Brain microvascular endothelial cell (primary cell): ENCODE results near the gene LIAS.

Experiments
- DNase-seq: peaks from one replicate; pipeline ENCODE4 v3.0.0-alpha.2; 2020
- H3K27ac ChIP-seq: fragments of 250-450 bp; sonication (Bioruptor Pico); 2 replicates; pipeline ENCODE4 v1.5.1; 2020; ENCODE audit warnings: mild to moderate bottlenecking, moderate library complexity
- H3K27me3 ChIP-seq: fragments of 250-450 bp; sonication (Bioruptor Pico); replicated peaks from 2 replicates; pipeline ENCODE4 v1.5.1; 2020; ENCODE audit warnings: mild to moderate bottlenecking
- H3K36me3 ChIP-seq: fragments of 250-450 bp; sonication (Bioruptor Pico); replicated peaks from 2 replicates; pipeline ENCODE4 v1.5.1; 2020; ENCODE audit warnings: mild to moderate bottlenecking
- H3K4me3 ChIP-seq: 2 replicates; pipeline ENCODE4 v1.5.1; 2011; ENCODE audit warnings: low read depth, mild to moderate bottlenecking, control low read depth, low read length, moderate library complexity
- in situ Hi-C: cut with HindIII; loops from 2 replicates; pipeline ENCODE4 v1.10.0; 2017; ENCODE audit warnings: low sequenced_read_pairs, low pct_ligation_motif_present
- TF ChIP-seq, protein P1 (sequence below): IDR thresholded peaks from 2 replicates; pipeline ENCODE4 v1.5.1; 2011; ENCODE audit warnings: low read depth, mild to moderate bottlenecking, moderate library complexity, low read length, control low read depth, inconsistent platforms; ENCODE audit errors: missing control alignments

Gene LIAS

DNA sequence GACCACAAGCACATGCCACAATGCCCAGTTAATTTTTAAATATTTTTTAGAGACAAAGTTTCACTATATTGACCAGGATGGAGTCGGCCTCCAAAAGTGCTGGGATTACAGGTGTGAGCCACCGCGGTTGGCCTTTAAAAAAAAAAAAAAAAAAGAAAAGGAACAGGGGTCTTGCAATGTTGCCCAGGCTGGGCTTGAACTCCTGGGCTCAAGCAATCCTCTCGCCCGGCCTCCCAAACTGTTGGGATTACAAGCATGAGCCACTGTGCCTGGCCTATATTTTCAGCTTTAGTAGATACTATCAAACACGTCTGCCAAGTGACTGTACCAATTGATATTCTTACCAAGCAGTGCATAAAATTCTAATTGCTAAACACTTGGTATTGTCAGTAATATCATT lies 59.6 kb downstream of the LIAS start:
- in situ Hi-C loops: no loop called here
- Histone ChIP-seq H3K4me3 (no peak overlapping the region), H3K27ac (no peak overlapping the region), H3K27me3 (no peaks in the 10 kb centered on the region), H3K36me3 (peaks cover 52% of the 10 kb centered on the region)
- no peak for DNase-seq
- TF ChIP-seq, protein P1, sequence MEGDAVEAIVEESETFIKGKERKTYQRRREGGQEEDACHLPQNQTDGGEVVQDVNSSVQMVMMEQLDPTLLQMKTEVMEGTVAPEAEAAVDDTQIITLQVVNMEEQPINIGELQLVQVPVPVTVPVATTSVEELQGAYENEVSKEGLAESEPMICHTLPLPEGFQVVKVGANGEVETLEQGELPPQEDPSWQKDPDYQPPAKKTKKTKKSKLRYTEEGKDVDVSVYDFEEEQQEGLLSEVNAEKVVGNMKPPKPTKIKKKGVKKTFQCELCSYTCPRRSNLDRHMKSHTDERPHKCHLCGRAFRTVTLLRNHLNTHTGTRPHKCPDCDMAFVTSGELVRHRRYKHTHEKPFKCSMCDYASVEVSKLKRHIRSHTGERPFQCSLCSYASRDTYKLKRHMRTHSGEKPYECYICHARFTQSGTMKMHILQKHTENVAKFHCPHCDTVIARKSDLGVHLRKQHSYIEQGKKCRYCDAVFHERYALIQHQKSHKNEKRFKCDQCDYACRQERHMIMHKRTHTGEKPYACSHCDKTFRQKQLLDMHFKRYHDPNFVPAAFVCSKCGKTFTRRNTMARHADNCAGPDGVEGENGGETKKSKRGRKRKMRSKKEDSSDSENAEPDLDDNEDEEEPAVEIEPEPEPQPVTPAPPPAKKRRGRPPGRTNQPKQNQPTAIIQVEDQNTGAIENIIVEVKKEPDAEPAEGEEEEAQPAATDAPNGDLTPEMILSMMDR: no peak

- H3K36me3 ChIP-seq: peaks cover 30% of the 10 kb centered on the region
- TF ChIP-seq, protein P1: no peak
Observed at GRCh38 chr4:39521253-39521919, 62.5 kb downstream of the LIAS start.

DNA sequence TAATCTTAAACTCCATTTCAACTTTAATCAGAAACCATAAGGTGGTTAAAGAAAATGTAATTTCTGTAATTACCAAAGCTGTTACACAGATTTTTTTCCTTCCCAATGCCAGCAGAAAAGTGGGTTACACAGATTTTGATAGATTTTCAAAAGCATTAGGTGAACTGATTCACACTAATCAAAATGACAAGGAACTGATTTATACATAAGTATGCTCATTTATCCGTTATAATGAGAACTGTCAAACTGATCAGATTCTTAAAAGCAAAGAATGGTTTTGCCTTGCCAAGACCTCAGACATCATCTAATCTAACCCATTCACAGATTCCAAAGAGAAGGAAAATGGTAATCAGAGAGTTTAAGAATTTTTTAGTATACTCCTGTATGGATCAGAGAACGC lies 63.2 kb downstream of the LIAS start:
- Histone ChIP-seq H3K4me3 (no peak overlapping the region), H3K27ac (peak overlapping the region; percentile 72), H3K27me3 (no peaks in the 10 kb centered on the region), H3K36me3 (peaks cover 28% of the 10 kb centered on the region)
- DNase-seq: no peak
- in situ Hi-C loops: no loop called here
- TF ChIP-seq, protein P1: no peak

More at GRCh38 chr4:39521253-39521919, 62.5 kb downstream of the LIAS start:
- in situ Hi-C loops: no loop called here
- Histone ChIP-seq H3K4me3 (peak overlapping the region; percentile 0), H3K27me3 (no peaks in the 10 kb centered on the region), H3K27ac (peak overlapping the region; percentile 72)
- DNase-seq: no peak

- no peaks in the 10 kb centered on the region for H3K27me3 ChIP-seq
- H3K27ac ChIP-seq: peak overlapping the region; percentile 72
- in situ Hi-C loops: no loop called here
- DNase-seq: no peak
- peaks cover 9% of the 10 kb centered on the region for H3K36me3 ChIP-seq
- H3K4me3 ChIP-seq: peak overlapping the region; percentile 12
- TF ChIP-seq, protein P1: no peak
Observed at GRCh38 chr4:39524161-39524957, 65.5 kb downstream of the LIAS start.

DNA sequence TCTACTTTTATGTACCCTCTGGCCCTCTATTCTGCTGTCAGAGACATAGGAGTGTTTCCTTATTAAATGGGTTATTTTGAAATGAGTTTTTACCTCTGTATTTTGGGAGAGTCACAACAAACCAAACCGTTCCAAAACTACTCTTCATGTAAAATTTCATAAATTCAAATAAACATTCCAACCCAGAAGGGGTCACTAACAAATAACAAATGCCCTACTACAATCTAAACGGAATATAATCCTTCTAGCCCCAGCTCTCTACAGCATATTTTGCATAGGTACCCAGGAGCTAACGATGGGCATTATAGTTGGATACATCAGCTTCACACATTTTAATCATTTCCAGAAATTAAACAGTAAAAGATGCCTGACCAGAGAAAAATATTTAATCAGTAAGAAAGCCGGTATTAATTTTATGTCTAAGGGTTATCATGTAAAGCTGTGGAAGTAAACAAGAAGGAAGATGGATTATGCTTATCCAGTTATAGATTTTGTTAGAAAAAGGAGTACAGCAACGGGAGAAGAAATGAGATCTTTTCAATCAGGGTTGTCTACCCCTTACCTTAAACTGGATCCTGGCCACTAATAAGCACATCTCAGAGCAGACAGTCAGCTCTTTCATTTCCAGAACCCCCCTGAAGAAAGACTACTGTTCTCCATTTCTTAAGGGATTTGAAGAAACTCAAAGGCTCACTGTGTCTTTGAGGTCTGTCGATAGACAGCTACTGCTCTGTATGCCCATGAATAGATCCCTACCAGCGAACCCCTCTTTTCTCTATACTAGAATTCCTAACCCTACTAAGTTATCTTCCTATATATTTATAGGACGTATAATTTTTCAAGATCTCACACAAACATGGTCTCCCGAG lies 67.2 kb downstream of the LIAS start:
- DNase-seq: no peak
- in situ Hi-C loops: no loop called here
- H3K27ac ChIP-seq: peak overlapping the region; percentile 95
- TF ChIP-seq, protein P1: no peak
- no peaks in the 10 kb centered on the region for H3K27me3 ChIP-seq
- peak overlapping the region; percentile 91 for H3K4me3 ChIP-seq
- H3K36me3 ChIP-seq: no peaks in the 10 kb centered on the region
